Skeletal muscle tissue (tissue), 4 donors: ENCODE results near the gene B3GAT3. TPM values are rescaled to one million over a fixed set of nuclear protein-coding genes. Genes with fewer than 3 reads are reported as not detected.
"Not testable (repeated sequence)": the region's sequence is repeated elsewhere in the genome, so short reads cannot be mapped to it uniquely, and the experiment has no call there.

Experiments used
- H3K27ac ChIP-seq: one replicate; pipeline ENCODE4 v1.7.0; 2013; ENCODE audit warnings: mild to moderate bottlenecking, low read depth, low read length, inconsistent platforms
- H3K27me3 ChIP-seq, 3 donors: one replicate each; pipeline ENCODE4 v1.7.0; 2013; ENCODE audit warnings: low read length in 3 of 3; ENCODE audit not compliant: control insufficient read depth in 3 of 3, insufficient read depth in 3 of 3
- H3K36me3 ChIP-seq, 3 donors: one replicate each; pipeline ENCODE4 v1.7.0; 2013; ENCODE audit warnings: low read length in 3 of 3; ENCODE audit not compliant: control insufficient read depth in 3 of 3, insufficient read depth in 3 of 3
- H3K4me1 ChIP-seq, 3 donors: one replicate each; pipeline ENCODE4 v1.7.0; 2013; ENCODE audit warnings: low read length in 3 of 3, mild to moderate bottlenecking in 3 of 3; ENCODE audit not compliant: control insufficient read depth in 3 of 3, insufficient read depth in 3 of 3
- H3K4me3 ChIP-seq, 3 donors: one replicate each; pipeline ENCODE4 v1.7.0; 2013; ENCODE audit warnings: low read length in 3 of 3
- H3K9ac ChIP-seq, 3 donors: one replicate each; pipeline ENCODE4 v1.7.0; 2013; ENCODE audit warnings: low read length in 3 of 3, mild to moderate bottlenecking in 3 of 3, moderate library complexity in 2 of 3, low read depth in 1 of 3
- H3K9me3 ChIP-seq, 3 donors: one replicate each; pipeline ENCODE4 v1.7.0; 2013; ENCODE audit warnings: low read length in 3 of 3; ENCODE audit not compliant: control insufficient read depth in 3 of 3
- total RNA-seq: library from RNA; depleted of rRNA; stranded (reverse); fragments of >200 nt; gene quantifications from one replicate; pipeline ENCODE4 v1.2.3, GENCODE V29; 2014
- donor health status: Osteomylitis.

B3GAT3 gene
- total RNA-seq, 1 donor from 2014 or later = 8.4 TPM

- peak overlapping the region in 2 of 3 donors; percentile 35 to 86 for H3K4me3 ChIP-seq
- peaks cover 39 to 43% (median 41%) of the 10 kb centered on the region in 3 donors for H3K36me3 ChIP-seq
- no peaks in the 10 kb centered on the region for H3K27me3 ChIP-seq
- H3K27ac ChIP-seq = peak overlapping the region; percentile 88
- peaks cover 33 to 46% (median 35%) of the 10 kb centered on the region in 3 donors for H3K4me1 ChIP-seq
- H3K9ac ChIP-seq = peak overlapping the region in 2 of 3 donors; percentile 16 to 62
- no peaks in the 10 kb centered on the region for H3K9me3 ChIP-seq
Observed at GRCh38 chr11:62599069-62599696, 22.6 kb downstream of the B3GAT3 start.

GRCh38 chr11:62595124-62595523 is 26.7 kb downstream of the B3GAT3 start:
- Histone ChIP-seq H3K9ac (no peak overlapping the region), H3K4me3 (no peak overlapping the region), H3K36me3 (peaks cover 46 to 49% (median 48%) of the 10 kb centered on the region in 3 donors), H3K4me1 (peaks cover 36 to 42% (median 42%) of the 10 kb centered on the region in 3 donors), H3K27me3 (no peaks in the 10 kb centered on the region), H3K27ac (no peak overlapping the region), H3K9me3 (no peaks in the 10 kb centered on the region)

GRCh38 chr11:62593434-62594044 is 28.2 kb downstream of the B3GAT3 start:
- H3K27ac ChIP-seq = no peak overlapping the region
- H3K27me3 ChIP-seq = no peaks in the 10 kb centered on the region
- peaks cover 44 to 50% (median 44%) of the 10 kb centered on the region in 3 donors for H3K36me3 ChIP-seq
- H3K9ac ChIP-seq = peak overlapping the region in 1 of 3 donors; percentile 83
- no peak overlapping the region for H3K4me3 ChIP-seq
- no peaks in the 10 kb centered on the region for H3K9me3 ChIP-seq
- H3K4me1 ChIP-seq = peaks cover 26 to 36% (median 32%) of the 10 kb centered on the region in 3 donors

- Histone ChIP-seq H3K9me3 (no peaks in the 10 kb centered on the region), H3K9ac (peak overlapping the region in 2 of 3 donors; percentile 83 to 90), H3K27me3 (no peaks in the 10 kb centered on the region), H3K27ac (peak overlapping the region; percentile 95), H3K36me3 (peaks cover 43 to 49% (median 47%) of the 10 kb centered on the region in 3 donors), H3K4me3 (no peak overlapping the region), H3K4me1 (peaks cover 26 to 36% (median 28%) of the 10 kb centered on the region in 3 donors)
Observed at GRCh38 chr11:62592989-62593421, 28.8 kb downstream of the B3GAT3 start.

- Histone ChIP-seq H3K27me3 (no peaks in the 10 kb centered on the region), H3K36me3 (peaks cover 40 to 48% (median 46%) of the 10 kb centered on the region in 3 donors), H3K9ac (peak overlapping the region; percentile 83 to 90 (median 90)), H3K4me1 (peaks cover 26 to 36% (median 26%) of the 10 kb centered on the region in 3 donors), H3K9me3 (no peaks in the 10 kb centered on the region), H3K4me3 (peak overlapping the region; percentile 73 to 89 (median 77)), H3K27ac (peak overlapping the region; percentile 95)
Observed at GRCh38 chr11:62592146-62592815, 29.5 kb downstream of the B3GAT3 start.

- peak within 1 kb of the TSS; percentile 81 to 97 (median 89) for H3K4me3 ChIP-seq
- peak within 1 kb of the TSS; percentile 91 to 94 (median 93) for H3K9ac ChIP-seq
- peak within 1 kb of the TSS; percentile 95 for H3K27ac ChIP-seq
- no peaks in the 10 kb centered on the region for H3K9me3 ChIP-seq
- peaks cover 26 to 36% (median 26%) of the 10 kb centered on the region in 3 donors for H3K4me1 ChIP-seq
- peaks cover 40 to 45% (median 42%) of the 10 kb centered on the region in 3 donors for H3K36me3 ChIP-seq
- H3K27me3 ChIP-seq = no peaks in the 10 kb centered on the region
Observed at GRCh38 chr11:62591448-62592145, 30.2 kb downstream of the B3GAT3 start, which contains the start of gene TUT1. Gene TUT1, minus strand, starts transcription at chr11:62591523. Its CDS starts 38 bp downstream, at chr11:62591485.

- peaks cover 26 to 32% (median 27%) of the 10 kb centered on the region in 3 donors for H3K36me3 ChIP-seq
- H3K9ac ChIP-seq = no peak overlapping the region
- H3K27ac ChIP-seq = no peak overlapping the region
Observed at GRCh38 chr11:62588966-62589637, 32.7 kb downstream of the B3GAT3 start.

GRCh38 chr11:62585356-62585755 is 36.4 kb downstream of the B3GAT3 start:
- H3K27ac ChIP-seq, H3K4me3 ChIP-seq, H3K9me3 ChIP-seq, H3K27me3 ChIP-seq: not testable (repeated sequence)
- H3K9ac ChIP-seq = peak overlapping the region in 1 of 3 donors; percentile 33
- H3K36me3 ChIP-seq = peaks cover 24 to 41% (median 35%) of the 10 kb centered on the region in 3 donors
- H3K4me1 ChIP-seq = peaks cover 11 to 17% (median 14%) of the 10 kb centered on the region in 3 donors

More at GRCh38 chr11:62588966-62589637, 32.7 kb downstream of the B3GAT3 start:
- Histone ChIP-seq H3K27me3 (no peaks in the 10 kb centered on the region), H3K4me1 (peaks cover 26 to 36% (median 26%) of the 10 kb centered on the region in 3 donors), H3K9me3 (no peaks in the 10 kb centered on the region), H3K4me3 (no peak overlapping the region)

- Histone ChIP-seq H3K4me1 (peaks cover 7 to 10% (median 10%) of the 10 kb centered on the region in 3 donors), H3K36me3 (peaks cover 22 to 42% (median 37%) of the 10 kb centered on the region in 3 donors), H3K9ac (peak overlapping the region in 1 of 3 donors; percentile 19)
- not testable (repeated sequence) for H3K4me3 ChIP-seq, H3K27ac ChIP-seq, H3K27me3 ChIP-seq, H3K9me3 ChIP-seq
Observed at GRCh38 chr11:62581735-62582134, 40.1 kb downstream of the B3GAT3 start.
